GM19099 (cell line): ENCODE data around the gene MYADM.

Experiments
- POLR2A ChIP-seq: IDR thresholded peaks from 3 replicates; pipeline ENCODE4 v1.6.1; 2011; ENCODE audit warnings: low read depth; ENCODE audit not compliant: insufficient read length; ENCODE audit errors: extremely low read depth

The MYADM gene

GRCh38 chr19:53867225-53868090 is at the start of gene MYADM:
MYADM (plus strand) TSS chr19:53867883; CDS start chr19:53873530, 5,647 bp downstream.
- TF ChIP-seq POLR2A, result peak; percentile 64

- no peak for TF ChIP-seq POLR2A
Measured at GRCh38 chr19:53818756-53819155, 48.9 kb upstream of the MYADM start.

- no peak for TF ChIP-seq POLR2A
Measured at GRCh38 chr19:53819861-53820260, 47.8 kb upstream of the MYADM start.

- no peak for TF ChIP-seq POLR2A
Measured at GRCh38 chr19:53823380-53824120, 44.1 kb upstream of the MYADM start.

- TF ChIP-seq POLR2A, result no peak
Measured at GRCh38 chr19:53824134-53824611, 43.5 kb upstream of the MYADM start, which contains the start of gene NLRP12. NLRP12 (minus strand) TSS chr19:53824314; CDS start chr19:53824174, 140 bp downstream.

- TF ChIP-seq POLR2A, result no peak
Measured at GRCh38 chr19:53826876-53827275, 40.8 kb upstream of the MYADM start.

GRCh38 chr19:53828531-53828930 is 39.2 kb upstream of the MYADM start:
- TF ChIP-seq POLR2A, result no peak

GRCh38 chr19:53844849-53845246 is 22.8 kb upstream of the MYADM start:
- TF ChIP-seq POLR2A, result no peak

GRCh38 chr19:53847555-53847954 is 20.1 kb upstream of the MYADM start:
- no peak for TF ChIP-seq POLR2A

GRCh38 chr19:53849237-53849676 is 18.4 kb upstream of the MYADM start:
- no peak for TF ChIP-seq POLR2A

- TF ChIP-seq POLR2A, result no peak
Measured at GRCh38 chr19:53853707-53854106, 14.0 kb upstream of the MYADM start.

GRCh38 chr19:53864308-53864836 is 3.3 kb upstream of the MYADM start:
- no peak for TF ChIP-seq POLR2A

- no peak for TF ChIP-seq POLR2A
Measured at GRCh38 chr19:53865523-53865917, 2.2 kb upstream of the MYADM start.

- TF ChIP-seq POLR2A, result peak; percentile 49
Measured at GRCh38 chr19:53865918-53866864, 1.5 kb upstream of the MYADM start.
